GM18907 (cell line): Measurements from ENCODE around the gene NEK10.
"Not testable (repeated sequence)": the region's sequence is repeated elsewhere in the genome, so short reads cannot be mapped to it uniquely, and the experiment has no call there.

Experiments used
- ATAC-seq: cut with Tn5 transposase; IDR thresholded peaks from one replicate; pipeline ENCODE4 v1.9.1; 2021; ENCODE audit warnings: mild to moderate bottlenecking, moderate library complexity; ENCODE audit not compliant: unreplicated experiment

NEK10 gene

GRCh38 chr3:27315003-27315402 lies 54.2 kb downstream of the NEK10 start:
- no peak for ATAC-seq

GRCh38 chr3:27312044-27312668 lies 57.0 kb downstream of the NEK10 start:
- ATAC-seq = peak; percentile 97

- no peak for ATAC-seq
Observed at GRCh38 chr3:27311400-27311799, 57.8 kb downstream of the NEK10 start.

GRCh38 chr3:27310688-27311087 lies 58.5 kb downstream of the NEK10 start:
- no peak for ATAC-seq

- no peak for ATAC-seq
Observed at GRCh38 chr3:27307566-27307965, 61.6 kb downstream of the NEK10 start.

GRCh38 chr3:27302891-27303290 lies 66.3 kb downstream of the NEK10 start:
- ATAC-seq = no peak

GRCh38 chr3:27298981-27299380 lies 70.2 kb downstream of the NEK10 start:
- ATAC-seq = not testable (repeated sequence)

GRCh38 chr3:27293939-27294338 lies 75.2 kb downstream of the NEK10 start:
- ATAC-seq = no peak

GRCh38 chr3:27290760-27291159 lies 78.4 kb downstream of the NEK10 start:
- ATAC-seq = no peak

- ATAC-seq = no peak
Observed at GRCh38 chr3:27289769-27290413, 79.3 kb downstream of the NEK10 start.

- ATAC-seq = no peak
Observed at GRCh38 chr3:27287052-27287451, 82.1 kb downstream of the NEK10 start.

- not testable (repeated sequence) for ATAC-seq
Observed at GRCh38 chr3:27286467-27286866, 82.7 kb downstream of the NEK10 start.

- no peak for ATAC-seq
Observed at GRCh38 chr3:27285668-27286067, 83.5 kb downstream of the NEK10 start.

- ATAC-seq = no peak
Observed at GRCh38 chr3:27281671-27282150, 87.5 kb downstream of the NEK10 start.

GRCh38 chr3:27279123-27279522 lies 90.1 kb downstream of the NEK10 start:
- ATAC-seq = no peak

- ATAC-seq = no peak
Observed at GRCh38 chr3:27278383-27279055, 90.7 kb downstream of the NEK10 start.

GRCh38 chr3:27275441-27275990 lies 93.7 kb downstream of the NEK10 start:
- no peak for ATAC-seq

- no peak for ATAC-seq
Observed at GRCh38 chr3:27271890-27272289, 97.3 kb downstream of the NEK10 start.

GRCh38 chr3:27254896-27255295 lies 114.3 kb downstream of the NEK10 start:
- no peak for ATAC-seq

GRCh38 chr3:27253831-27254230 lies 115.4 kb downstream of the NEK10 start:
- peak; percentile 98 for ATAC-seq

- no peak for ATAC-seq
Observed at GRCh38 chr3:27253391-27253790, 115.8 kb downstream of the NEK10 start.

GRCh38 chr3:27252646-27253045 lies 116.5 kb downstream of the NEK10 start:
- ATAC-seq = no peak
